H1 (cell line): ENCODE results near the gene CYP46A1. TPM values are rescaled to one million over a fixed set of nuclear protein-coding genes. Genes with fewer than 3 reads are reported as not detected.
"Not testable (repeated sequence)": the region's sequence is repeated elsewhere in the genome, so short reads cannot be mapped to it uniquely, and the experiment has no call there.

Experiments
- CTCF ChIA-PET: fragments of 300-600 bp; sonication (Branson Sonifier 250); formaldehyde crosslinking; loops from one replicate; lab custom pipeline; 2021; ENCODE audit not compliant: partially characterized antibody; lab: Charles Lee
- POLR2A ChIA-PET: fragments of 300-600 bp; sonication (Branson Sonifier 250); formaldehyde crosslinking; loops from one replicate; lab custom pipeline; 2021; ENCODE audit warnings: inconsistent platforms; ENCODE audit not compliant: partially characterized antibody; lab: Charles Lee
- DNase-seq, 2 experiments: peaks; one replicate each; pipeline versions ENCODE4 v3.0.0 to v3.0.0-alpha.2; 2010 to 2022; ENCODE audit warnings: low spot score in 2 of 2, low read depth in 1 of 2, mixed read lengths in 1 of 2
- FAIRE-seq: peaks from 2 replicates; lab custom pipeline; 2011; peaks lifted over from hg19 to GRCh38; lab: Jason Lieb, UNC
- H2AFZ ChIP-seq: 2 replicates; pipeline ENCODE4 v1.8.1; 2012; ENCODE audit warnings: low read length, inconsistent platforms
- H2AK5ac ChIP-seq: 2 replicates; pipeline ENCODE4 v1.6.1; 2013; ENCODE audit warnings: low read depth, low read length
- H2BK120ac ChIP-seq: replicated peaks from 2 replicates; pipeline ENCODE3; 2013; ENCODE audit warnings: low read depth, low read length, inconsistent platforms
- H2BK12ac ChIP-seq: 2 replicates; pipeline ENCODE4 v1.6.1; 2013; ENCODE audit warnings: low read depth, low read length
- H2BK15ac ChIP-seq: 2 replicates; pipeline ENCODE4 v1.6.1; 2013; ENCODE audit warnings: low read length
- H2BK20ac ChIP-seq: 2 replicates; pipeline ENCODE4 v1.6.1; 2013; ENCODE audit warnings: low read length
- H2BK5ac ChIP-seq: 2 replicates; pipeline ENCODE4 v1.6.1; 2013; ENCODE audit warnings: low read depth, low read length
- H3K14ac ChIP-seq: 2 replicates; pipeline ENCODE4 v1.6.1; 2013; ENCODE audit warnings: inconsistent platforms; ENCODE audit not compliant: insufficient read length
- H3K18ac ChIP-seq: 2 replicates; pipeline ENCODE4 v1.6.1; 2013; ENCODE audit warnings: low read length; ENCODE audit errors: extremely low read depth
- H3K23ac ChIP-seq: 2 replicates; pipeline ENCODE4 v1.6.1; 2013; ENCODE audit warnings: inconsistent platforms; ENCODE audit not compliant: insufficient read length
- H3K23me2 ChIP-seq: 2 replicates; pipeline ENCODE4 v1.6.1; 2013; ENCODE audit warnings: low read depth, low read length
- H3K27ac ChIP-seq: 2 replicates; pipeline ENCODE4 v1.6.1; 2011; ENCODE audit warnings: low read depth, low read length, inconsistent platforms
- H3K27me3 ChIP-seq, 4 experiments: replicated peaks in 1 of 4; 1 replicate in 1 of 4; 2 replicates in 3 of 4; pipeline versions ENCODE4 v1.6.1 to v1.8.1; 2011 to 2013; ENCODE audit warnings: low read length in 3 of 4, mild to moderate bottlenecking in 3 of 4, inconsistent platforms in 2 of 4, mixed read lengths in 2 of 4, moderate library complexity in 1 of 4; ENCODE audit not compliant: control insufficient read depth in 3 of 4, insufficient read depth in 3 of 4; ENCODE audit errors: extremely low read depth in 1 of 4
- H3K36me3 ChIP-seq, 4 experiments: 2 replicates each; pipeline versions ENCODE4 v1.6.1 to v1.8.1; 2011 to 2013; ENCODE audit warnings: mild to moderate bottlenecking in 4 of 4, low read length in 3 of 4, moderate library complexity in 2 of 4, control low read depth in 1 of 4, inconsistent platforms in 1 of 4; ENCODE audit not compliant: insufficient read depth in 4 of 4, control insufficient read depth in 2 of 4
- H3K4ac ChIP-seq: replicated peaks from 2 replicates; pipeline ENCODE3; 2013; ENCODE audit warnings: low read length, low read depth, mixed read lengths, inconsistent platforms; ENCODE audit not compliant: insufficient read length
- H3K4me1 ChIP-seq, 4 experiments: replicated peaks in 1 of 4; 1 replicate in 1 of 4; 2 replicates in 3 of 4; pipeline versions ENCODE4 v1.6.1 to v1.8.1; 2011 to 2013; ENCODE audit warnings: low read length in 3 of 4, inconsistent platforms in 2 of 4, mixed read lengths in 1 of 4; ENCODE audit not compliant: insufficient read depth in 4 of 4, control insufficient read depth in 3 of 4
- H3K4me2 ChIP-seq, 2 experiments: 2 replicates each; pipeline versions ENCODE4 v1.6.1 to v1.8.1; 2011 to 2013; ENCODE audit warnings: low read depth in 2 of 2, low read length in 2 of 2, control low read depth in 1 of 2, inconsistent platforms in 1 of 2, mild to moderate bottlenecking in 1 of 2; ENCODE audit not compliant: insufficient read depth in 1 of 2
- H3K4me3 ChIP-seq, 4 experiments: fragments of 200-600, 300-600 bp in 1 of 4; sonication (generic), shearing (Covaris generic), sonication (Bioruptor Twin) in 1 of 4; 2 replicates each; pipeline versions ENCODE4 v1.5.1 to v1.8.1; 2011 to 2016; ENCODE audit warnings: low read length in 4 of 4, low read depth in 3 of 4, control low read depth in 2 of 4, inconsistent platforms in 2 of 4, mild to moderate bottlenecking in 2 of 4, mixed read lengths in 1 of 4, moderate library complexity in 1 of 4; ENCODE audit not compliant: insufficient read depth in 2 of 4; ENCODE audit errors: extremely low read depth in 1 of 4
- H3K56ac ChIP-seq: replicated peaks from 2 replicates; pipeline ENCODE3; 2013; ENCODE audit warnings: low read depth, mild to moderate bottlenecking, mixed read lengths, low read length, inconsistent platforms; ENCODE audit not compliant: insufficient read length
- H3K79me1 ChIP-seq: 2 replicates; pipeline ENCODE4 v1.6.1; 2013; ENCODE audit warnings: low read depth, low read length, control low read depth
- H3K79me2 ChIP-seq, 2 experiments: 2 replicates each; pipeline versions ENCODE4 v1.6.1 to v1.8.1; 2012 to 2013; ENCODE audit warnings: low read length in 2 of 2, mild to moderate bottlenecking in 2 of 2, inconsistent platforms in 1 of 2; ENCODE audit not compliant: insufficient read depth in 2 of 2, control insufficient read depth in 1 of 2
- H3K9ac ChIP-seq, 4 experiments: replicated peaks in 1 of 4; 1 replicate in 1 of 4; 2 replicates in 3 of 4; pipeline versions ENCODE4 v1.6.1 to v1.8.1; 2011 to 2013; ENCODE audit warnings: low read depth in 3 of 4, low read length in 3 of 4, control low read depth in 2 of 4, mild to moderate bottlenecking in 2 of 4, moderate library complexity in 2 of 4, inconsistent platforms in 1 of 4; ENCODE audit errors: extremely low read depth in 1 of 4
- H3K9me3 ChIP-seq, 2 experiments: 2 replicates each; pipeline versions ENCODE4 v1.6.1 to v1.8.1; 2012 to 2013; ENCODE audit warnings: mild to moderate bottlenecking in 2 of 2, moderate library complexity in 2 of 2, control low read depth in 1 of 2, inconsistent platforms in 1 of 2, low read depth in 1 of 2, low read length in 1 of 2, mixed read lengths in 1 of 2; ENCODE audit not compliant: insufficient read depth in 2 of 2
- H4K20me1 ChIP-seq, 2 experiments: replicated peaks in 1 of 2; 2 replicates each; pipeline versions ENCODE3 to v1.8.1; 2011 to 2013; ENCODE audit warnings: inconsistent platforms in 2 of 2, low read length in 2 of 2, mild to moderate bottlenecking in 1 of 2; ENCODE audit not compliant: insufficient read depth in 2 of 2, control insufficient read depth in 1 of 2
- H4K5ac ChIP-seq: 2 replicates; pipeline ENCODE4 v1.6.1; 2013; ENCODE audit warnings: low read length, low read depth, mixed read lengths, inconsistent platforms; ENCODE audit not compliant: insufficient read length
- H4K8ac ChIP-seq: 2 replicates; pipeline ENCODE4 v1.8.0; 2013; ENCODE audit warnings: mild to moderate bottlenecking, moderate library complexity, low read length, inconsistent platforms; ENCODE audit not compliant: insufficient read depth; ENCODE audit errors: extremely low read depth
- H4K91ac ChIP-seq: replicated peaks from 2 replicates; pipeline ENCODE3; 2013; ENCODE audit warnings: low read length, mixed read lengths, inconsistent platforms; ENCODE audit not compliant: insufficient read length
- polyA plus RNA-seq, 7 experiments: library from polyadenylated mRNA; depleted of rRNA in 3 of 7; stranded (reverse) in 5 of 7; unstranded in 2 of 7; fragments of >200 nt in 5 of 7; fragments of 200-250 nt in 2 of 7; gene quantifications; 1 replicate in 5 of 7; 2 replicates in 1 of 7; 4 replicates in 1 of 7; pipeline versions ENCODE4 v1.2.1 to v1.2.3, GENCODE V29; 2011 to 2013; ENCODE audit warnings: missing spikeins in 2 of 7, mixed read lengths in 2 of 7
- total RNA-seq: library from RNA; stranded (reverse); fragmentation: NEBNext Ultra II Directional; extraction: Animal tissue kit (Norgen Biotek cat#: 25700); gene quantifications from 2 replicates; pipeline ENCODE4 v1.2.1, GENCODE V29; 2021

Gene CYP46A1
- total and polyA plus RNA-seq, 2 of the 8 experiments (the other 6 are each of a cell fraction or from before 2014, with no cell fraction given) = 0.41 to 1.3 TPM

DNA sequence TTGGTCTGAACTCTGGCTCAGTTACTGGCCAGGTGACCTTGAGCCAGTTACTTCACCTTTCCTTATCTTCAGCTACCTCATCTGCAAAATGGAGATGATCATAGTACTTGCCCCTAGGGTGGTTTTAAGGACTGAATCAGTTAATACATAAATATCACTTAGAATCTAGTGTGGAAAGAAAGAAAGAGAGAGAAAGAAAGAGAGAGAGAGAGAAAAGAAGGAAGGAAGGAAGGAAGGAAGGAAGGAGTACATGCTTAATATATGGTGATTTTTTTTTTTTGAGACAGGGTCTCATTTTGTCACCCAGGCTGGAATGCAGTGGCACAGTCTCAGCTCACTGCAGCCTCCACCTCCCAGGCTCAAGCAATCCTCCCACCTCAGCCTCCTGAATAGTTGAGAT lies 22.9 kb upstream of the CYP46A1 start:
- not testable (repeated sequence) for H2BK120ac ChIP-seq, H3K36me3 ChIP-seq, H3K14ac ChIP-seq, H3K23ac ChIP-seq, H3K4ac ChIP-seq, H4K20me1 ChIP-seq, H3K56ac ChIP-seq, H3K4me3 ChIP-seq, FAIRE-seq, H4K8ac ChIP-seq, H3K9ac ChIP-seq, H3K79me2 ChIP-seq, H2AFZ ChIP-seq, H3K9me3 ChIP-seq, H4K5ac ChIP-seq, H2AK5ac ChIP-seq, H3K27ac ChIP-seq, DNase-seq, H3K79me1 ChIP-seq
- Histone ChIP-seq H2BK5ac (peak overlapping the region; percentile 84; the same call in 1 of the 2 replicates), H3K27me3 (peaks cover 0 to 11% (median 3%) of the 10 kb centered on the region in 4 experiments; a peak in 3 of 7 replicates), H3K4me1 (peaks cover 11 to 41% (median 20%) of the 10 kb centered on the region in 4 experiments), H2BK12ac (0 out of 2 replicates have a peak overlapping the region, but pooled peaks have one; percentile 75), H3K4me2 (peak overlapping the region; percentile 63 to 66; a peak in 3 of 4 replicates), H4K91ac (peak overlapping the region; percentile 52), H3K23me2 (peaks cover 16% of the 10 kb centered on the region), H2BK20ac (0 out of 2 replicates have a peak overlapping the region, but pooled peaks have one; percentile 89), H2BK15ac (0 out of 2 replicates have a peak overlapping the region, but pooled peaks have one; percentile 75), H3K18ac (peak overlapping the region; percentile 81; the same call in 1 of the 2 replicates)
- POLR2A ChIA-PET = interaction anchor here (1.0 to 1.5 kb wide), 3 partner anchors 10 to 23 kb away, joined by 3 to 5 read pairs (median 3); partner anchors contain the start of gene CYP46A1
- CTCF ChIA-PET = interaction anchor here (1.0 to 2.7 kb wide), 2 partner anchors 11 to 19 kb away, joined by 3 to 11 read pairs; no protein-coding TSS in a partner anchor
